Loucy (cell line): ENCODE measurements around the gene CDH4.

Experiments used
- H2AFZ ChIP-seq: fragments of 200-600 bp; sonication (generic); 2 replicates; pipeline ENCODE4 v1.6.0; 2016; ENCODE audit warnings: antibody characterized with exemption, mild to moderate bottlenecking, low read length, moderate library complexity
- H3F3A ChIP-seq: fragments of 200-600 bp; 2 replicates; pipeline ENCODE4 v1.6.0; 2016; ENCODE audit warnings: antibody characterized with exemption, low read depth, mild to moderate bottlenecking
- H3K27me3 ChIP-seq: fragments of 200-600 bp; sonication (generic); 2 replicates; pipeline ENCODE4 v1.6.1; 2014; ENCODE audit warnings: low read length, mild to moderate bottlenecking; ENCODE audit not compliant: insufficient read depth, poor library complexity, severe bottlenecking
- H3K36me3 ChIP-seq: fragments of 200-600 bp; sonication (generic); 2 replicates; pipeline ENCODE4 v1.6.1; 2016; ENCODE audit warnings: low read length; ENCODE audit not compliant: insufficient read depth
- H3K4me1 ChIP-seq: fragments of 200-600 bp; sonication (generic); 2 replicates; pipeline ENCODE4 v1.5.1; 2014; ENCODE audit warnings: low read length, mild to moderate bottlenecking; ENCODE audit not compliant: insufficient read depth, poor library complexity, severe bottlenecking
- H3K4me2 ChIP-seq: fragments of 200-600 bp; sonication (generic); 2 replicates; pipeline ENCODE4 v1.6.0; 2014; ENCODE audit warnings: antibody characterized with exemption, low read length, low read depth, mild to moderate bottlenecking; ENCODE audit not compliant: poor library complexity, severe bottlenecking
- H3K4me3 ChIP-seq: fragments of 200-600 bp; sonication (generic); 2 replicates; pipeline ENCODE4 v1.5.1; 2014; ENCODE audit warnings: low read length, mild to moderate bottlenecking, mixed read lengths; ENCODE audit not compliant: poor library complexity, severe bottlenecking
- H3K79me2 ChIP-seq: fragments of 200-600 bp; sonication (generic); 2 replicates; pipeline ENCODE4 v1.6.1; 2014; ENCODE audit warnings: low read length; ENCODE audit not compliant: insufficient read depth
- H3K9ac ChIP-seq: fragments of 200-600 bp; sonication (generic); 2 replicates; pipeline ENCODE4 v1.6.0; 2014; ENCODE audit warnings: mild to moderate bottlenecking, low read depth, low read length, moderate library complexity; ENCODE audit not compliant: poor library complexity, severe bottlenecking
- H3K9me2 ChIP-seq: fragments of 200-600 bp; sonication (generic); replicated peaks from 2 replicates; pipeline ENCODE4 v1.6.1; 2016; ENCODE audit warnings: low read depth, low read length, mixed read lengths
- H3K9me3 ChIP-seq: fragments of 200-600 bp; sonication (generic); 2 replicates; pipeline ENCODE4 v1.6.1; 2014; ENCODE audit warnings: mild to moderate bottlenecking, antibody characterized with exemption, low read length, low read depth; ENCODE audit not compliant: insufficient read depth
- H4K20me1 ChIP-seq: fragments of 200-600 bp; sonication (generic); 2 replicates; pipeline ENCODE4 v1.6.0; 2014; ENCODE audit warnings: antibody characterized with exemption, low read length, mild to moderate bottlenecking; ENCODE audit not compliant: insufficient read depth, poor library complexity, severe bottlenecking
- CTCF ChIP-seq: fragments of 200-600 bp; sonication (generic); conservative IDR thresholded peaks from 2 replicates; pipeline ENCODE4 v1.5.1; 2014; ENCODE audit warnings: mild to moderate bottlenecking, antibody characterized with exemption, low read length
- EZH2phosphoT487 ChIP-seq: fragments of 200-600 bp; IDR thresholded peaks from 2 replicates; pipeline ENCODE4 v1.6.1; 2018; ENCODE audit warnings: antibody characterized with exemption, mild to moderate bottlenecking, moderate library complexity, borderline replicate concordance

The CDH4 gene

GRCh38 chr20:61749406-61750075 lies 497.5 kb downstream of the CDH4 start:
- Histone ChIP-seq H3K79me2 (no peaks in the 10 kb centered on the region), H3K4me2 (no peak overlapping the region), H3K9me3 (peaks cover 4% of the 10 kb centered on the region; the same call in 1 of the 2 replicates), H3K9me2 (no peaks in the 10 kb centered on the region), H3F3A (no peaks in the 10 kb centered on the region), H3K27me3 (no peaks in the 10 kb centered on the region), H3K36me3 (no peaks in the 10 kb centered on the region; the same call in 1 of the 2 replicates), H3K4me3 (no peak overlapping the region), H2AFZ (no peak overlapping the region), H4K20me1 (no peaks in the 10 kb centered on the region), H3K9ac (no peak overlapping the region), H3K4me1 (peaks cover 13% of the 10 kb centered on the region)
- TF ChIP-seq EZH2phosphoT487 (no peak), CTCF (no peak)

GRCh38 chr20:61750093-61750492 lies 498.0 kb downstream of the CDH4 start:
- TF ChIP-seq EZH2phosphoT487 (no peak), CTCF (no peak)

GRCh38 chr20:61752576-61752975 lies 500.5 kb downstream of the CDH4 start:
- H3K27me3 ChIP-seq: no peaks in the 10 kb centered on the region
- H3K9me2 ChIP-seq: no peaks in the 10 kb centered on the region
- no peak overlapping the region for H2AFZ ChIP-seq
- no peak overlapping the region for H3K4me3 ChIP-seq
- H3K79me2 ChIP-seq: no peaks in the 10 kb centered on the region
- H3F3A ChIP-seq: no peaks in the 10 kb centered on the region
- H3K9me3 ChIP-seq: peaks cover 4% of the 10 kb centered on the region; the same call in 1 of the 2 replicates
- H3K9ac ChIP-seq: no peak overlapping the region
- peaks cover 12% of the 10 kb centered on the region; the same call in 1 of the 2 replicates for H3K36me3 ChIP-seq
- no peaks in the 10 kb centered on the region for H4K20me1 ChIP-seq
- TF ChIP-seq CTCF: no peak
- no peak for TF ChIP-seq EZH2phosphoT487
- H3K4me2 ChIP-seq: peak overlapping the region; percentile 49
- H3K4me1 ChIP-seq: peaks cover 13% of the 10 kb centered on the region

More at GRCh38 chr20:61750093-61750492, 498.0 kb downstream of the CDH4 start:
- Histone ChIP-seq H3K4me1 (peaks cover 13% of the 10 kb centered on the region), H4K20me1 (no peaks in the 10 kb centered on the region), H3K4me2 (no peak overlapping the region), H2AFZ (no peak overlapping the region), H3K9ac (no peak overlapping the region), H3K36me3 (peaks cover 5% of the 10 kb centered on the region; the same call in 1 of the 2 replicates), H3K27me3 (no peaks in the 10 kb centered on the region), H3F3A (no peaks in the 10 kb centered on the region), H3K9me2 (no peaks in the 10 kb centered on the region), H3K4me3 (no peak overlapping the region), H3K9me3 (peaks cover 4% of the 10 kb centered on the region; the same call in 1 of the 2 replicates), H3K79me2 (no peaks in the 10 kb centered on the region)
